Caco-2 (cell line): ENCODE results near the gene CECR2. TPM values are rescaled to one million over a fixed set of nuclear protein-coding genes. Genes with fewer than 3 reads are reported as not detected.

Experiments
- BruUV-seq: library from RNA; stranded (reverse); fragments of 400-500 nt; replicated peaks from 2 replicates; lab custom pipeline; 2021; lab: Mats Ljungman, UMichigan
- CTCF ChIA-PET: fragments of 300-600 bp; sonication (Branson Sonifier 250); formaldehyde crosslinking; loops from one replicate; lab custom pipeline; 2022; ENCODE audit warnings: antibody characterized with exemption; lab: Charles Lee
- POLR2A ChIA-PET: fragments of 300-600 bp; sonication (Branson Sonifier 250); formaldehyde crosslinking; loops from one replicate; lab custom pipeline; 2022; ENCODE audit warnings: antibody characterized with exemption; lab: Charles Lee
- DNase-seq, 2 experiments: peaks; one replicate each; pipeline versions ENCODE4 v3.0.0 to v3.0.0-alpha.2; 2020 to 2022
- H3K27me3 ChIP-seq: replicated peaks from 2 replicates; pipeline ENCODE4 v1.6.0; 2011; ENCODE audit warnings: low read length; ENCODE audit not compliant: control insufficient read depth, insufficient read depth
- H3K36me3 ChIP-seq: 2 replicates; pipeline ENCODE4 v1.5.1; 2011; ENCODE audit warnings: low read length; ENCODE audit not compliant: control insufficient read depth, insufficient read depth
- H3K4me1 ChIP-seq: fragments of 250-450 bp; sonication (Bioruptor Pico); 2 replicates; pipeline ENCODE4 v1.5.1; 2020; ENCODE audit warnings: mild to moderate bottlenecking
- H3K4me3 ChIP-seq: 2 replicates; pipeline ENCODE4 v1.5.1; 2011; ENCODE audit warnings: low read depth, mild to moderate bottlenecking, control low read depth, low read length
- H3K9me3 ChIP-seq: fragments of 250-450 bp; sonication (Bioruptor Pico); 2 replicates; pipeline ENCODE4 v1.5.1; 2020; ENCODE audit warnings: mild to moderate bottlenecking, moderate library complexity
- H3K27ac Mint-ChIP-seq: one replicate; pipeline ENCODE4 v1.8.0; 2022; ENCODE audit warnings: mixed read lengths; ENCODE audit not compliant: unreplicated experiment
- H3K27me3 Mint-ChIP-seq: one replicate; pipeline ENCODE4 v1.8.0; 2022; ENCODE audit warnings: mixed read lengths; ENCODE audit not compliant: insufficient read depth, unreplicated experiment
- H3K36me3 Mint-ChIP-seq: one replicate; pipeline ENCODE4 v1.8.0; 2022; ENCODE audit warnings: mild to moderate bottlenecking, mixed read lengths; ENCODE audit not compliant: insufficient read depth, unreplicated experiment
- H3K4me1 Mint-ChIP-seq: one replicate; pipeline ENCODE4 v1.8.0; 2022; ENCODE audit warnings: low read depth, mixed read lengths; ENCODE audit not compliant: unreplicated experiment
- H3K4me3 Mint-ChIP-seq: one replicate; pipeline ENCODE4 v1.8.0; 2022; ENCODE audit warnings: mild to moderate bottlenecking, moderate library complexity, mixed read lengths; ENCODE audit not compliant: unreplicated experiment
- H3K9me3 Mint-ChIP-seq: one replicate; pipeline ENCODE4 v1.8.0; 2022; ENCODE audit warnings: mixed read lengths; ENCODE audit not compliant: unreplicated experiment
- intact Hi-C: fragments of 100-400 bp; cut with micrococcal nuclease; formaldehyde crosslinking; loops from one replicate; pipeline ENCODE4 v1.10.0; 2022; ENCODE audit not compliant: unreplicated experiment
- total RNA-seq: library from RNA; stranded (reverse); gene quantifications from 2 replicates; pipeline ENCODE4 v1.2.3, GENCODE V29; 2022
- TF ChIP-seq, protein P1 (sequence below), 2 experiments: fragments of 200-600 bp in 1 of 2; IDR thresholded peaks; 1 replicate in 1 of 2; 2 replicates in 1 of 2; pipeline versions ENCODE4 v1.5.1 to v1.8.0; 2011 to 2022; ENCODE audit warnings: antibody characterized with exemption in 1 of 2, control low read depth in 1 of 2, inconsistent platforms in 1 of 2, low read depth in 1 of 2, low read length in 1 of 2, mild to moderate bottlenecking in 1 of 2, moderate library complexity in 1 of 2; ENCODE audit not compliant: insufficient read depth in 1 of 2, severe bottlenecking in 1 of 2, unreplicated experiment in 1 of 2

The CECR2 gene
- total RNA-seq, 1 experiment from 2014 or later: 1.1 TPM

GRCh38 chr22:17578136-17578754 is 209.0 kb downstream of the CECR2 start:
- Mint-ChIP-seq H3K4me3 (no peak overlapping the region), H3K36me3 (no peaks in the 10 kb centered on the region), H3K9me3 (no peaks in the 10 kb centered on the region), H3K4me1 (peaks cover 6% of the 10 kb centered on the region), H3K27ac (no peak overlapping the region), H3K27me3 (no peaks in the 10 kb centered on the region)
- H3K4me3 ChIP-seq: no peak overlapping the region
- TF ChIP-seq, protein P1, sequence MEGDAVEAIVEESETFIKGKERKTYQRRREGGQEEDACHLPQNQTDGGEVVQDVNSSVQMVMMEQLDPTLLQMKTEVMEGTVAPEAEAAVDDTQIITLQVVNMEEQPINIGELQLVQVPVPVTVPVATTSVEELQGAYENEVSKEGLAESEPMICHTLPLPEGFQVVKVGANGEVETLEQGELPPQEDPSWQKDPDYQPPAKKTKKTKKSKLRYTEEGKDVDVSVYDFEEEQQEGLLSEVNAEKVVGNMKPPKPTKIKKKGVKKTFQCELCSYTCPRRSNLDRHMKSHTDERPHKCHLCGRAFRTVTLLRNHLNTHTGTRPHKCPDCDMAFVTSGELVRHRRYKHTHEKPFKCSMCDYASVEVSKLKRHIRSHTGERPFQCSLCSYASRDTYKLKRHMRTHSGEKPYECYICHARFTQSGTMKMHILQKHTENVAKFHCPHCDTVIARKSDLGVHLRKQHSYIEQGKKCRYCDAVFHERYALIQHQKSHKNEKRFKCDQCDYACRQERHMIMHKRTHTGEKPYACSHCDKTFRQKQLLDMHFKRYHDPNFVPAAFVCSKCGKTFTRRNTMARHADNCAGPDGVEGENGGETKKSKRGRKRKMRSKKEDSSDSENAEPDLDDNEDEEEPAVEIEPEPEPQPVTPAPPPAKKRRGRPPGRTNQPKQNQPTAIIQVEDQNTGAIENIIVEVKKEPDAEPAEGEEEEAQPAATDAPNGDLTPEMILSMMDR (IDR thresholded peaks at IDR 0.05; ENCODE audit: insufficient read depth in 1 of 2, low read depth in 1 of 2, low read length in 1 of 2, severe bottlenecking in 1 of 2, unreplicated experiment in 1 of 2): no peak
- H3K9me3 ChIP-seq: no peaks in the 10 kb centered on the region
- ChIA-PET CTCF (interaction anchor here (0.7 kb wide), 1 partner anchor 23 kb away, joined by 3 read pairs; no protein-coding TSS in a partner anchor), POLR2A (no interaction called here)
- intact Hi-C loops: no loop called here
- H3K4me1 ChIP-seq: no peaks in the 10 kb centered on the region; the same call in 1 of the 2 replicates
- no TSS peak for BruUV-seq
- no peaks in the 10 kb centered on the region for H3K36me3 ChIP-seq
- DNase-seq: no peak
- H3K27me3 ChIP-seq: no peaks in the 10 kb centered on the region

- TF ChIP-seq, protein P1 (IDR thresholded peaks at IDR 0.05; ENCODE audit: insufficient read depth in 1 of 2, low read depth in 1 of 2, low read length in 1 of 2, severe bottlenecking in 1 of 2, unreplicated experiment in 1 of 2): no peak
- Histone ChIP-seq H3K27me3 (no peaks in the 10 kb centered on the region), H3K4me1 (no peaks in the 10 kb centered on the region; the same call in 1 of the 2 replicates), H3K9me3 (no peaks in the 10 kb centered on the region), H3K4me3 (no peak overlapping the region), H3K36me3 (no peaks in the 10 kb centered on the region)
- H3K4me3 Mint-ChIP-seq: no peak overlapping the region
- ChIA-PET CTCF (interaction anchor here (0.5 kb wide), 1 partner anchor 313 kb away, joined by 3 read pairs; no protein-coding TSS in a partner anchor), POLR2A (interaction anchor here (0.5 kb wide), 1 partner anchor 18 kb away, joined by 3 read pairs; no protein-coding TSS in a partner anchor)
- intact Hi-C loops: no loop called here
- no TSS peak for BruUV-seq
- peaks cover 6% of the 10 kb centered on the region for H3K4me1 Mint-ChIP-seq
- DNase-seq: no peak
- no peaks in the 10 kb centered on the region for H3K27me3 Mint-ChIP-seq
- H3K9me3 Mint-ChIP-seq: no peaks in the 10 kb centered on the region
- no peak overlapping the region for H3K27ac Mint-ChIP-seq
- H3K36me3 Mint-ChIP-seq: no peaks in the 10 kb centered on the region
These were observed 210.3 kb downstream of the CECR2 start for GRCh38 chr22:17579535-17579981.

DNA sequence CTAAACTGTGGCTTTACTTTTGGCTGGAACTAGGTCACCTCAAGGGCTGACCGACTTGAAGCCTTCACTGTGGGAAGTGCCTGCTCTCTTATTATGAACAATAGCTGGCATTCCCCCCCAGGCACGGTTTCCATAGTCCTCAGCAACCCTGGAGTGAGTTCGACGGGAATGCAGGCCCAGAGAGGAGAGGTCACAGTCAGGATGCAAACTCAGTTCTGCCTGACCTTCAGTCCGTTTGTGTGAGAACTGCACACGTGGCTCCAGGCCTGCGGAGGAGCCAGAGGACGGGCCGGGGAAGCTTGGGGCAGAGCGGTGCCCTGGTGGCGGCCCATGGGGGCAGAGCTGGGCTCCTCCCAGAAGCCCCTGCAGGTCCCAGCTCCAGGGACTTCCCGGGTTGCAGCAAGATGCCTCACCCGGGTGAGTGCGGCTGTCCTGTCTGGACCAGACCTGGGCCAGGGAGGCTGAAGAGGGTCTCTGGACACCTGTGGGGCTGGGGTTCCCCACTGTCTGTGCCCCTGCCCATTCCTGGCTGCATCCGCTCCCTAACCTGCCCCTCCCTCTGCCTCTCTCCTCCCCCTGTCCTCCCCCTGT is 211.3 kb downstream of the CECR2 start:
- no TSS peak for BruUV-seq
- Histone ChIP-seq H3K4me3 (no peak overlapping the region), H3K27me3 (no peaks in the 10 kb centered on the region), H3K4me1 (no peaks in the 10 kb centered on the region; the same call in 1 of the 2 replicates), H3K36me3 (no peaks in the 10 kb centered on the region), H3K9me3 (no peaks in the 10 kb centered on the region)
- ChIA-PET CTCF (interaction anchor here (1.3 kb wide), 1 partner anchor 22 kb away, joined by 6 read pairs; no protein-coding TSS in a partner anchor), POLR2A (no interaction called here)
- peak in 1 of 2 experiments; percentile 14 for DNase-seq
- H3K9me3 Mint-ChIP-seq: no peaks in the 10 kb centered on the region
- peaks cover 6% of the 10 kb centered on the region for H3K4me1 Mint-ChIP-seq
- H3K4me3 Mint-ChIP-seq: no peak overlapping the region
- no peaks in the 10 kb centered on the region for H3K27me3 Mint-ChIP-seq
- no peaks in the 10 kb centered on the region for H3K36me3 Mint-ChIP-seq
- TF ChIP-seq, protein P1 (IDR thresholded peaks at IDR 0.05; ENCODE audit: insufficient read depth in 1 of 2, low read depth in 1 of 2, low read length in 1 of 2, severe bottlenecking in 1 of 2, unreplicated experiment in 1 of 2): peak in 1 of 2 experiments; percentile 7
- no peak overlapping the region for H3K27ac Mint-ChIP-seq
- intact Hi-C loops: no loop called here
